SK-N-SH treated with all-trans-retinoic acid at 6 μM for 48 hours (cell line): ENCODE results near the gene SLC37A1.

Experiments
- ATAC-seq: fragments of 200-7000 bp; cut with Tn5 transposase; 3 replicates; pipeline ENCODE4 v1.9.1; 2020; ENCODE audit warnings: mild to moderate bottlenecking, moderate library complexity
- BACH2 ChIP-seq: fragments of 250-450 bp; sonication (Bioruptor Pico); IDR thresholded peaks from 2 replicates; pipeline ENCODE4 v1.9.0; 2021; ENCODE audit warnings: mild to moderate bottlenecking, borderline replicate concordance
- CSDC2 ChIP-seq: fragments of 250-450 bp; sonication (Bioruptor Pico); IDR thresholded peaks from 2 replicates; pipeline ENCODE4 v1.5.0; 2020; ENCODE audit warnings: mild to moderate bottlenecking, moderate library complexity
- ISL1 ChIP-seq: fragments of 250-450 bp; sonication (Bioruptor Pico); IDR thresholded peaks from 2 replicates; pipeline ENCODE4 v2.1.2; 2022; ENCODE audit warnings: mild to moderate bottlenecking, moderate library complexity
- PPARA ChIP-seq: fragments of 250-450 bp; sonication (Bioruptor Pico); IDR thresholded peaks from 2 replicates; pipeline ENCODE4 v1.5.0; 2020; ENCODE audit warnings: mild to moderate bottlenecking, borderline replicate concordance
- RARB ChIP-seq: fragments of 250-450 bp; sonication (Bioruptor Pico); IDR thresholded peaks from 2 replicates; pipeline ENCODE4 v1.8.0; 2021; ENCODE audit warnings: mild to moderate bottlenecking, moderate library complexity
- TOX ChIP-seq: fragments of 250-450 bp; sonication (Bioruptor Pico); IDR thresholded peaks from 2 replicates; pipeline ENCODE4 v1.8.0; 2021; ENCODE audit warnings: mild to moderate bottlenecking, moderate library complexity, borderline replicate concordance
- ZC3H10 ChIP-seq: fragments of 250-450 bp; sonication (Bioruptor Pico); IDR thresholded peaks from 2 replicates; pipeline ENCODE4 v1.5.1; 2021; ENCODE audit warnings: mild to moderate bottlenecking, moderate library complexity
- ZFP3 ChIP-seq: fragments of 250-450 bp; sonication (Bioruptor Pico); IDR thresholded peaks from 2 replicates; pipeline ENCODE4 v1.5.0; 2020; ENCODE audit warnings: mild to moderate bottlenecking, moderate library complexity
- ZFP30 ChIP-seq: fragments of 450-650 bp; formaldehyde crosslinking; IDR thresholded peaks from 2 replicates; pipeline ENCODE4 v1.5.0; 2022; ENCODE audit warnings: mild to moderate bottlenecking, moderate library complexity
- ZNF565 ChIP-seq: fragments of 450-650 bp; formaldehyde crosslinking; conservative IDR thresholded peaks from 2 replicates; pipeline ENCODE4 v1.5.0; 2020; ENCODE audit warnings: low read depth, mild to moderate bottlenecking, moderate library complexity
- ZNF70 ChIP-seq: fragments of 450-650 bp; formaldehyde crosslinking; IDR thresholded peaks from 2 replicates; pipeline ENCODE4 v1.5.0; 2020; ENCODE audit warnings: mild to moderate bottlenecking, moderate library complexity
- ZNF8 ChIP-seq: fragments of 450-650 bp; formaldehyde crosslinking; IDR thresholded peaks from 2 replicates; pipeline ENCODE4 v1.5.0; 2020; ENCODE audit warnings: mild to moderate bottlenecking, moderate library complexity
- TF ChIP-seq, protein P1 (sequence below): fragments of 250-450 bp; sonication (Bioruptor Pico); IDR thresholded peaks from 2 replicates; pipeline ENCODE4 v1.8.0; 2021; ENCODE audit warnings: low read depth, mild to moderate bottlenecking, moderate library complexity, borderline replicate concordance
- TF ChIP-seq, protein P2 (sequence below): fragments of 250-450 bp; sonication (Bioruptor Pico); IDR thresholded peaks from 2 replicates; pipeline ENCODE4 v1.8.0; 2020; ENCODE audit warnings: mild to moderate bottlenecking, moderate library complexity, borderline replicate concordance
- TF ChIP-seq, protein P3 (sequence below): fragments of 250-450 bp; sonication (Bioruptor Pico); IDR thresholded peaks from 2 replicates; pipeline ENCODE4 v1.5.1; 2021; ENCODE audit warnings: mild to moderate bottlenecking, moderate library complexity
- TF ChIP-seq, protein P4 (sequence below): fragments of 250-450 bp; sonication (Bioruptor Pico); IDR thresholded peaks from 2 replicates; pipeline ENCODE4 v1.5.1; 2020; ENCODE audit warnings: low read depth, mild to moderate bottlenecking, moderate library complexity
- TF ChIP-seq, protein P5 (sequence below): fragments of 250-450 bp; sonication (Bioruptor Pico); IDR thresholded peaks from 2 replicates; pipeline ENCODE4 v1.5.0; 2020; ENCODE audit warnings: mild to moderate bottlenecking, moderate library complexity

Gene SLC37A1

DNA sequence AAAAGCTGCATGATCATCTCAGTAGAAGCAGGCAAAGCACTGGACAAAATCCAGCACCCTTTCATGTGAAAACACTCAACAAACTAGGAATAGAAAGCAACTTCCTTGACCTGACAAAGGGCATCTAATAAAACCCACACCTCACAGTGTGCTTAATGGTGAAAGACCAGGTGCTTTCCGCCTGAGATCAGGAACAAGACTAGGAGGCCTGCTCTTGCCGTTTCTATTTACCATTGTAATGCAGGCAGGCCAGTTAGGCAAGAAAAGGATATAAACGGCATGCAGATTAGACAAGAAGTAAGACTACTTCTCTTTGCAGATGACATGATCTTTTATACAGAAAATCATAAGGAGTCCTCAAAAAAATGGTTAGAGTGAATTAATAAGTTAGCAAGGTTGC, 37.2 kb downstream of the SLC37A1 start:
- TF ChIP-seq, protein P1, sequence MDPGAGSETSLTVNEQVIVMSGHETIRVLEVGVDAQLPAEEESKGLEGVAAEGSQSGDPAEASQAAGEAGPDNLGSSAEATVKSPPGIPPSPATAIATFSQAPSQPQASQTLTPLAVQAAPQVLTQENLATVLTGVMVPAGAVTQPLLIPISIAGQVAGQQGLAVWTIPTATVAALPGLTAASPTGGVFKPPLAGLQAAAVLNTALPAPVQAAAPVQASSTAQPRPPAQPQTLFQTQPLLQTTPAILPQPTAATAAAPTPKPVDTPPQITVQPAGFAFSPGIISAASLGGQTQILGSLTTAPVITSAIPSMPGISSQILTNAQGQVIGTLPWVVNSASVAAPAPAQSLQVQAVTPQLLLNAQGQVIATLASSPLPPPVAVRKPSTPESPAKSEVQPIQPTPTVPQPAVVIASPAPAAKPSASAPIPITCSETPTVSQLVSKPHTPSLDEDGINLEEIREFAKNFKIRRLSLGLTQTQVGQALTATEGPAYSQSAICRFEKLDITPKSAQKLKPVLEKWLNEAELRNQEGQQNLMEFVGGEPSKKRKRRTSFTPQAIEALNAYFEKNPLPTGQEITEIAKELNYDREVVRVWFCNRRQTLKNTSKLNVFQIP (CRISPR knock-in tag): no peak
- TF ChIP-seq, all 23 proteins: peak for 0
- no peak for ATAC-seq

DNA sequence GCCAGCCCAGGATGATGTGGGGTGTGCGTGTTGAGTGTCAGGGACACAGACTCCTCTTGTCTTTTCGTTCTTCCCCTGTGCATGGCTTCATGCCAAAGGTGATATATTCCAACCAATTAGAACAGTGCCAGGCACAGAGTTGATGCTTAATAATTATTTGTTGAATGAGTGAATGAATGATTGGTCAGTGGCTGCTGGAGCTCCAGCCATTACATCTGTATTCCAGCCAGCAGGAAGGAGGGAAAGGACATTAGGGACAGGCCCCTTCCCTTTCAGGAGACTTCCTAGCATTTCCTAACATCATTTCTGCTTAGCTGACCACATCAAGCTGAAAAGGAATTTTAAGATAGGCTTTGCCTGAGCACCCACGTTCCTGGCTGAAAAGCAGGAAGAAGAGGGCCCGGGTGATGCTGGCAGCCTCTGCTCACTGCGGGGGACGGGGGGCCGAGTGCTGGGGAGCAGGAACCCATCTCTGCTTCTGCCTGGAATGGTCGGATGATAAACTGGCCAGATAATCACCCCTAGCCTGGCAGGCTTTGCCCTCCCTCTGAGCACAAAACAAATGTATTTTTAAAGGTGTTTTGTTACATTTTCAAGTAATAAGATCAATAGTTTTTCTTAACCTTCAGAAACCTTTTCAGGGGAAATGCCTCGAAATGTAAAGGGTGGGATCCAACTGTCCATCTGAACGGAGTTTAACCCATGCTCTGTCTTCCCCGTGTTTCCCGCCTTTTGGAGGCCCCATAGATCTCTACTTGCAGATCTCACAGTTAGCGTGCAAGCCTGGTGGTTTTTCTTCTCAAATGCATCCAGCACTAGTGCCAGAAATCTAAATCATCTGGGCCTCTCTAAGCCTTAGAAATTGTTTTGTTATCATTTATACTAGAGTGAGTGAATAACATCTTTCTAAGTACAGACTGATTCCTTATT, 39.0 kb downstream of the SLC37A1 start:
- no peak for TF ChIP-seq CSDC2 (CRISPR knock-in tag)
- TF ChIP-seq BACH2: no peak
- no peak for TF ChIP-seq TOX (CRISPR knock-in tag)
- TF ChIP-seq, protein P2, sequence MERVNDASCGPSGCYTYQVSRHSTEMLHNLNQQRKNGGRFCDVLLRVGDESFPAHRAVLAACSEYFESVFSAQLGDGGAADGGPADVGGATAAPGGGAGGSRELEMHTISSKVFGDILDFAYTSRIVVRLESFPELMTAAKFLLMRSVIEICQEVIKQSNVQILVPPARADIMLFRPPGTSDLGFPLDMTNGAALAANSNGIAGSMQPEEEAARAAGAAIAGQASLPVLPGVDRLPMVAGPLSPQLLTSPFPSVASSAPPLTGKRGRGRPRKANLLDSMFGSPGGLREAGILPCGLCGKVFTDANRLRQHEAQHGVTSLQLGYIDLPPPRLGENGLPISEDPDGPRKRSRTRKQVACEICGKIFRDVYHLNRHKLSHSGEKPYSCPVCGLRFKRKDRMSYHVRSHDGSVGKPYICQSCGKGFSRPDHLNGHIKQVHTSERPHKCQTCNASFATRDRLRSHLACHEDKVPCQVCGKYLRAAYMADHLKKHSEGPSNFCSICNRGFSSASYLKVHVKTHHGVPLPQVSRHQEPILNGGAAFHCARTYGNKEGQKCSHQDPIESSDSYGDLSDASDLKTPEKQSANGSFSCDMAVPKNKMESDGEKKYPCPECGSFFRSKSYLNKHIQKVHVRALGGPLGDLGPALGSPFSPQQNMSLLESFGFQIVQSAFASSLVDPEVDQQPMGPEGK (CRISPR knock-in tag): no peak
- no peak for TF ChIP-seq ZNF565 (CRISPR knock-in tag)
- TF ChIP-seq, protein P3, sequence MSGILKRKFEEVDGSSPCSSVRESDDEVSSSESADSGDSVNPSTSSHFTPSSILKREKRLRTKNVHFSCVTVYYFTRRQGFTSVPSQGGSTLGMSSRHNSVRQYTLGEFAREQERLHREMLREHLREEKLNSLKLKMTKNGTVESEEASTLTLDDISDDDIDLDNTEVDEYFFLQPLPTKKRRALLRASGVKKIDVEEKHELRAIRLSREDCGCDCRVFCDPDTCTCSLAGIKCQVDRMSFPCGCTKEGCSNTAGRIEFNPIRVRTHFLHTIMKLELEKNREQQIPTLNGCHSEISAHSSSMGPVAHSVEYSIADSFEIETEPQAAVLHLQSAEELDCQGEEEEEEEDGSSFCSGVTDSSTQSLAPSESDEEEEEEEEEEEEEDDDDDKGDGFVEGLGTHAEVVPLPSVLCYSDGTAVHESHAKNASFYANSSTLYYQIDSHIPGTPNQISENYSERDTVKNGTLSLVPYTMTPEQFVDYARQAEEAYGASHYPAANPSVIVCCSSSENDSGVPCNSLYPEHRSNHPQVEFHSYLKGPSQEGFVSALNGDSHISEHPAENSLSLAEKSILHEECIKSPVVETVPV (CRISPR knock-in tag): no peak
- TF ChIP-seq ZFP30: no peak
- TF ChIP-seq ZFP3 (CRISPR knock-in tag): no peak
- ATAC-seq: no peak

DNA sequence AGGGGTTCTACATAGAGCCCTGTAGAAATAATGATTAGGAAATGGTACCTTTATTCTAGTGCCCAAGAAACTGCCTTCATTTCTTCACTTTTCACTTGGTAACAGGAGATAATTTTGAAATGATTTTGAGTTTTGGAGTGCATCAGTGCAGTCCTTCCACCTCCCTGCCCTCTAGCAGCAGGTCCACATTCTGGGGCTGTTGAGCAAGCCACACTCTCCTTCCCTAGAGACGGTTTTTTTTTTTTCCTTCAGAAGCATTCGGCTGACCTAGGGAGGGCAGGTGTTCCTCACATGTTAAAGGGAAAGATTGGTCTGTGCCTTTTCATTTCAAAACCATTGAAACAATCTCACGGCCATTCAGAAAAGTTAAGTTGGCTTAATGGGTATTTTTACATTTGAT, 39.8 kb downstream of the SLC37A1 start:
- no peak for ATAC-seq
- TF ChIP-seq, protein P2 (CRISPR knock-in tag): no peak
- TF ChIP-seq ZNF70 (CRISPR knock-in tag) (no peak), PPARA (CRISPR knock-in tag) (no peak), ZNF565 (CRISPR knock-in tag) (no peak), ISL1 (CRISPR knock-in tag) (no peak), ZC3H10 (CRISPR knock-in tag) (no peak), ZFP3 (CRISPR knock-in tag) (no peak), CSDC2 (CRISPR knock-in tag) (no peak), ZFP30 (no peak), RARB (no peak), ZNF8 (CRISPR knock-in tag) (no peak)
- TF ChIP-seq, protein P4, sequence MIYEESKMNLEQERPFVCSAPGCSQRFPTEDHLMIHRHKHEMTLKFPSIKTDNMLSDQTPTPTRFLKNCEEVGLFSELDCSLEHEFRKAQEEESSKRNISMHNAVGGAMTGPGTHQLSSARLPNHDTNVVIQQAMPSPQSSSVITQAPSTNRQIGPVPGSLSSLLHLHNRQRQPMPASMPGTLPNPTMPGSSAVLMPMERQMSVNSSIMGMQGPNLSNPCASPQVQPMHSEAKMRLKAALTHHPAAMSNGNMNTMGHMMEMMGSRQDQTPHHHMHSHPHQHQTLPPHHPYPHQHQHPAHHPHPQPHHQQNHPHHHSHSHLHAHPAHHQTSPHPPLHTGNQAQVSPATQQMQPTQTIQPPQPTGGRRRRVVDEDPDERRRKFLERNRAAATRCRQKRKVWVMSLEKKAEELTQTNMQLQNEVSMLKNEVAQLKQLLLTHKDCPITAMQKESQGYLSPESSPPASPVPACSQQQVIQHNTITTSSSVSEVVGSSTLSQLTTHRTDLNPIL (CRISPR knock-in tag): no peak
- TF ChIP-seq, protein P5, sequence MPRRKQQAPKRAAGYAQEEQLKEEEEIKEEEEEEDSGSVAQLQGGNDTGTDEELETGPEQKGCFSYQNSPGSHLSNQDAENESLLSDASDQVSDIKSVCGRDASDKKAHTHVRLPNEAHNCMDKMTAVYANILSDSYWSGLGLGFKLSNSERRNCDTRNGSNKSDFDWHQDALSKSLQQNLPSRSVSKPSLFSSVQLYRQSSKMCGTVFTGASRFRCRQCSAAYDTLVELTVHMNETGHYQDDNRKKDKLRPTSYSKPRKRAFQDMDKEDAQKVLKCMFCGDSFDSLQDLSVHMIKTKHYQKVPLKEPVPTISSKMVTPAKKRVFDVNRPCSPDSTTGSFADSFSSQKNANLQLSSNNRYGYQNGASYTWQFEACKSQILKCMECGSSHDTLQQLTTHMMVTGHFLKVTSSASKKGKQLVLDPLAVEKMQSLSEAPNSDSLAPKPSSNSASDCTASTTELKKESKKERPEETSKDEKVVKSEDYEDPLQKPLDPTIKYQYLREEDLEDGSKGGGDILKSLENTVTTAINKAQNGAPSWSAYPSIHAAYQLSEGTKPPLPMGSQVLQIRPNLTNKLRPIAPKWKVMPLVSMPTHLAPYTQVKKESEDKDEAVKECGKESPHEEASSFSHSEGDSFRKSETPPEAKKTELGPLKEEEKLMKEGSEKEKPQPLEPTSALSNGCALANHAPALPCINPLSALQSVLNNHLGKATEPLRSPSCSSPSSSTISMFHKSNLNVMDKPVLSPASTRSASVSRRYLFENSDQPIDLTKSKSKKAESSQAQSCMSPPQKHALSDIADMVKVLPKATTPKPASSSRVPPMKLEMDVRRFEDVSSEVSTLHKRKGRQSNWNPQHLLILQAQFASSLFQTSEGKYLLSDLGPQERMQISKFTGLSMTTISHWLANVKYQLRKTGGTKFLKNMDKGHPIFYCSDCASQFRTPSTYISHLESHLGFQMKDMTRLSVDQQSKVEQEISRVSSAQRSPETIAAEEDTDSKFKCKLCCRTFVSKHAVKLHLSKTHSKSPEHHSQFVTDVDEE (CRISPR knock-in tag): no peak
- TF ChIP-seq, protein P3 (CRISPR knock-in tag): no peak
- TF ChIP-seq, all 23 proteins: peak for 0
